T1000 (cell line): Measurements from ENCODE around the gene SEC63.

ENCODE experiments used
- DNase-seq: peaks from one replicate; lab custom pipeline; 2025; ENCODE audit warnings: mixed read lengths; lab: John Stamatoyannopoulos, UW

The SEC63 gene

GRCh38 chr6:107819217-107819616 is 138.8 kb downstream of the SEC63 start:
- DNase-seq = no peak

DNA sequence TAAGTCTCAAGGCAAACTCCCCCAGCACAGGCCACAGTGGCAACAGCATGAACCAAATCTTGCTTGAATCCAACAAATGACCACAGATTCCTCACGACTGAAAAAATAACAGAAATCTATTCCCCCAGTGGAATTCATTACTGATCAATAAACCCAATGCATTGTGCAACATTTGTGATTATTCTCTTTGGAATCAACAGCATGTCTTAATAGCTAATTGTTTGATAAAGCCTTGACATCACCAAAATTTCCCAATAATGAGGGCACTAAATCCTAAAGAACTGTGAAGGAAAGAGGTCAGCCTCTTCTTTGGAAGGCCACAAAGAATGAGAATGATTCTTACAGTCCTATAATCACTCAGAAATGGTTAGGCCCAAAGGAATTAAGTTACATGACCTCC is 139.7 kb downstream of the SEC63 start:
- no peak for DNase-seq

- no peak for DNase-seq
Observed at GRCh38 chr6:107817784-107818183, 140.2 kb downstream of the SEC63 start.
